HCT116 (cell line): ENCODE measurements around the gene KATNBL1. TPM values are rescaled to one million over a fixed set of nuclear protein-coding genes. Genes with fewer than 3 reads are reported as not detected.

Experiments
- ATAC-seq: fragments of 200-7000 bp; cut with Tn5 transposase; 2 replicates; pipeline ENCODE4 v1.9.1; 2020; ENCODE audit warnings: mild to moderate bottlenecking, moderate library complexity
- BruUV-seq: library from RNA; stranded (reverse); fragments of 400-500 nt; replicated peaks from 2 replicates; lab custom pipeline; 2021; lab: Mats Ljungman, UMichigan
- CTCF ChIA-PET: fragments of 300-600 bp; sonication (Branson Sonifier 250); formaldehyde crosslinking; loops from one replicate; lab custom pipeline; 2021; ENCODE audit warnings: antibody characterized with exemption; lab: Charles Lee
- POLR2A ChIA-PET: fragments of 300-600, 350-600 bp; sonication (Branson Sonifier 250); formaldehyde crosslinking; loops from one replicate; lab custom pipeline; 2021; ENCODE audit warnings: antibody characterized with exemption; lab: Charles Lee
- RAD21 ChIA-PET, 2 experiments: fragments of 300-600 bp; sonication (Branson Sonifier 250); formaldehyde crosslinking; loops; one replicate each; lab custom pipeline; 2023; ENCODE audit warnings: low total read pairs in 2 of 2; ENCODE audit not compliant: uncharacterized antibody in 2 of 2, unreplicated experiment in 2 of 2, low non-redundant PET in 1 of 2; lab: Charles Lee
- DNase-seq: peaks from one replicate; pipeline ENCODE4 v3.0.0-alpha.2; 2010; ENCODE audit warnings: low read depth, low spot score
- H2AFZ ChIP-seq: fragments of 200-600 bp; shearing (Covaris generic), sonication (generic); 2 replicates; pipeline ENCODE4 v1.6.1; 2017; ENCODE audit warnings: low read depth, mixed run types, mixed read lengths, antibody characterized with exemption, low read length; ENCODE audit not compliant: poor library complexity, severe bottlenecking
- H3K27ac ChIP-seq: 2 replicates; pipeline ENCODE4 v1.5.1; 2012; ENCODE audit warnings: low read depth, low read length
- H3K27me3 ChIP-seq: fragments of 200-600 bp; sonication (generic); 2 replicates; pipeline ENCODE4 v1.6.1; 2016; ENCODE audit warnings: mixed run types, low read length, mixed read lengths; ENCODE audit not compliant: insufficient read depth
- H3K36me3 ChIP-seq, 2 experiments: fragments of 200-500 bp in 1 of 2; fragments of 200-600 bp in 1 of 2; sonication (Bioruptor generic) in 1 of 2; sonication (generic) in 1 of 2; 2 replicates each; pipeline versions ENCODE4 v1.5.1 to v1.6.1; 2014 to 2016; ENCODE audit warnings: low read length in 2 of 2, inconsistent platforms in 1 of 2, mixed read lengths in 1 of 2, mixed run types in 1 of 2; ENCODE audit not compliant: insufficient read depth in 2 of 2, control insufficient read depth in 1 of 2
- H3K4me1 ChIP-seq, 2 experiments: fragments of 200-600 bp in 1 of 2; sonication (generic) in 1 of 2; 2 replicates each; pipeline versions ENCODE4 v1.5.1 to v1.6.1; 2012 to 2017; ENCODE audit warnings: low read length in 2 of 2, inconsistent platforms in 1 of 2, mild to moderate bottlenecking in 1 of 2, mixed read lengths in 1 of 2, mixed run types in 1 of 2, moderate library complexity in 1 of 2; ENCODE audit not compliant: insufficient read depth in 2 of 2, control insufficient read depth in 1 of 2
- H3K4me2 ChIP-seq: fragments of 200-600 bp; sonication (generic); 2 replicates; pipeline ENCODE4 v1.6.1; 2017; ENCODE audit warnings: mixed run types, low read length, mixed read lengths
- H3K4me3 ChIP-seq, 2 experiments: fragments of 200-600 bp in 1 of 2; sonication (generic) in 1 of 2; replicated peaks in 1 of 2; 2 replicates each; pipeline ENCODE4 v1.5.1; 2011 to 2016; ENCODE audit warnings: low read length in 2 of 2, control low read depth in 1 of 2, low read depth in 1 of 2, mild to moderate bottlenecking in 1 of 2, mixed read lengths in 1 of 2, mixed run types in 1 of 2
- H3K79me2 ChIP-seq: fragments of 200-600 bp; sonication (generic); 2 replicates; pipeline ENCODE4 v1.6.1; 2017; ENCODE audit warnings: mild to moderate bottlenecking, mixed run types, low read length, moderate library complexity, mixed read lengths; ENCODE audit not compliant: insufficient read depth
- H3K9ac ChIP-seq: fragments of 200-600 bp; sonication (generic); 2 replicates; pipeline ENCODE4 v1.6.1; 2016; ENCODE audit warnings: low read length, mixed read lengths
- H3K9me2 ChIP-seq: fragments of 200-600 bp; sonication (generic), shearing (Covaris generic); 2 replicates; pipeline ENCODE4 v1.6.1; 2017; ENCODE audit warnings: mixed run types, mild to moderate bottlenecking, moderate library complexity; ENCODE audit not compliant: insufficient read depth
- H3K9me3 ChIP-seq, 2 experiments: fragments of 200-500 bp in 1 of 2; fragments of 200-600 bp in 1 of 2; sonication (Bioruptor generic) in 1 of 2; sonication (generic) in 1 of 2; 2 replicates each; pipeline ENCODE4 v1.6.1; 2014 to 2017; ENCODE audit warnings: low read length in 2 of 2, mixed read lengths in 2 of 2, inconsistent platforms in 1 of 2, low read depth in 1 of 2, mild to moderate bottlenecking in 1 of 2, mixed run types in 1 of 2, moderate library complexity in 1 of 2; ENCODE audit not compliant: control insufficient read depth in 1 of 2, insufficient read depth in 1 of 2
- H4K20me1 ChIP-seq: fragments of 200-600 bp; sonication (generic), shearing (Covaris generic); 2 replicates; pipeline ENCODE4 v1.6.1; 2017; ENCODE audit warnings: mixed run types, mild to moderate bottlenecking, moderate library complexity; ENCODE audit not compliant: insufficient read depth
- CEBPB ChIP-seq: IDR thresholded peaks from 2 replicates; pipeline ENCODE4 v1.6.1; 2012; ENCODE audit warnings: low read depth
- CTCF ChIP-seq, 3 experiments: fragments of 200-600 bp in 1 of 3; sonication (generic) in 1 of 3; IDR thresholded peaks in 2 of 3; conservative IDR thresholded peaks in 1 of 3; 2 replicates each; pipeline ENCODE4 v1.5.1; 2012 to 2017; ENCODE audit warnings: low read depth in 2 of 3, low read length in 2 of 3, antibody characterized with exemption in 1 of 3, borderline replicate concordance in 1 of 3, control low read depth in 1 of 3, mild to moderate bottlenecking in 1 of 3, mixed read lengths in 1 of 3, mixed run types in 1 of 3, moderate library complexity in 1 of 3; ENCODE audit not compliant: insufficient read depth in 1 of 3
- ELF1 ChIP-seq: IDR thresholded peaks from 2 replicates; pipeline ENCODE4 v1.6.1; 2012; ENCODE audit warnings: low read depth, borderline replicate concordance
- FOSL1 ChIP-seq: IDR thresholded peaks from 2 replicates; pipeline ENCODE4 v1.6.1; 2012; ENCODE audit warnings: low read depth
- JUND ChIP-seq: IDR thresholded peaks from 2 replicates; pipeline ENCODE4 v1.6.1; 2012
- POLR2A ChIP-seq: IDR thresholded peaks from 2 replicates; pipeline ENCODE4 v1.7.0; 2011; ENCODE audit warnings: borderline replicate concordance; ENCODE audit not compliant: insufficient read depth, insufficient read length; ENCODE audit errors: extremely low read depth
- RAD21 ChIP-seq: IDR thresholded peaks from 2 replicates; pipeline ENCODE4 v1.6.1; 2012; ENCODE audit warnings: low read depth, mild to moderate bottlenecking
- REST ChIP-seq: IDR thresholded peaks from 2 replicates; pipeline ENCODE4 v1.6.1; 2012; ENCODE audit warnings: low read depth
- TCF7L2 ChIP-seq: IDR thresholded peaks from 2 replicates; pipeline ENCODE4 v1.7.0; 2011; ENCODE audit warnings: borderline replicate concordance, inconsistent platforms; ENCODE audit not compliant: insufficient read depth, insufficient read length; ENCODE audit errors: extremely low read depth
- YY1 ChIP-seq: IDR thresholded peaks from 2 replicates; pipeline ENCODE4 v1.6.1; 2011; ENCODE audit warnings: low read length, low read depth, moderate library complexity, mild to moderate bottlenecking; ENCODE audit not compliant: insufficient replicate concordance; ENCODE audit errors: extremely low read depth
- ZFX ChIP-seq: fragments of 450-650 bp; IDR thresholded peaks from 2 replicates; pipeline ENCODE4 v1.6.1; 2017
- intact Hi-C: fragments of 100-400 bp; cut with micrococcal nuclease; formaldehyde crosslinking; loops from 2 replicates; pipeline ENCODE4 v1.10.0; 2022
- total RNA-seq: library from RNA; stranded (reverse); gene quantifications from one replicate; pipeline ENCODE4 v1.2.1, GENCODE V29; 2021; ENCODE audit not compliant: unreplicated experiment

The KATNBL1 gene
- total RNA-seq, 1 experiment from 2014 or later, result 40.5 TPM

DNA sequence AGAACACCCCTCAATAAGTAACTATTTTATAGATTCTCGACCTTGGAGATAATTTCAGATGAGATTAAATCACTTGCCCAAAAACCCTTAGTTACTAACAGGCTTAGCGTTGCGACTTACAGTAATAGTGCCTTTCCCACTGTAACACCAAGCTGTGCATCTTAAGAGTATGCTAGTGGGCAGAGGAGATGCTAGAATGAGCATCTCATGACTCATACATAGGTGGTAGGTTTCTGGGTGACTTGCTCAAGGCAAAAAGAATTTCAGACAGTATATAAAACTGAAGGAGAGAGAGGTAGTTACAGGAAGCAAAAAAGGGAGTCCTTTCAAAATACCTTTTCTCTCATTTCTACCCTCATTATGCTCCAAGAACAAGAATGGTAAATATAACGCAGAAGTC is 3.9 kb downstream of the KATNBL1 start:
- Histone ChIP-seq H3K36me3 (no peaks in the 10 kb centered on the region; a peak in 1 of 4 replicates), H3K9me3 (no peaks in the 10 kb centered on the region), H3K4me1 (peaks cover 3 to 22% of the 10 kb centered on the region in 2 experiments; a peak in 2 of 4 replicates), H3K79me2 (peaks cover 82% of the 10 kb centered on the region), H3K9ac (no peak overlapping the region), H3K4me2 (peak overlapping the region; percentile 7; the same call in 1 of the 2 replicates), H3K27ac (no peak overlapping the region), H3K27me3 (no peaks in the 10 kb centered on the region), H3K4me3 (no peak overlapping the region), H2AFZ (no peak overlapping the region), H4K20me1 (no peaks in the 10 kb centered on the region), H3K9me2 (no peaks in the 10 kb centered on the region)
- no peak for TF ChIP-seq ZFX
- no peak for TF ChIP-seq REST
- TF ChIP-seq JUND, result no peak
- no TSS peak for BruUV-seq
- ChIA-PET CTCF (no interaction called here), POLR2A (no interaction called here), RAD21 (no interaction called here)
- ATAC-seq (no peak), DNase-seq (no peak)
- intact Hi-C loops, result no loop called here

DNA sequence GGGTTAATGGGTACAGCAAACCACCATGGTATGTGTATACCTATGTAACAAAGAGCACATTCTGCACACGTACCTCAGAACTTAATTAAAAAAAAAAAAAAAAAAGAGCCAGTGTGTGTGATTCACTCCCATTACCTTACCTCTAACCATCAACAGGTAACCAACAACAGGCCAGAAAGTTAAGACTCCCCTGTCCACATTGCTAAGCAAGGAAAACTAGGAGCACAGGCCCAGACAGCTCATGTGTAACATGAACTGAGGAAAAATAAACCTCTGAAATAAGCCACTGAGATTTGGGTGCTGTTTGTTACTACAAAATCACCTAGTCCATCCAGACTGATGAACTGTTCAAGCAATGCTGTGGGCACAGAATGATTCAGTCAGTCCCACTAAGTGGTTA is 6.0 kb downstream of the KATNBL1 start:
- Histone ChIP-seq H3K9me3 (no peaks in the 10 kb centered on the region), H3K4me3 (no peak overlapping the region), H3K27me3 (no peaks in the 10 kb centered on the region), H3K9me2 (no peaks in the 10 kb centered on the region), H3K79me2 (peaks cover 96% of the 10 kb centered on the region), H2AFZ (no peak overlapping the region), H3K4me1 (peaks cover 3 to 16% of the 10 kb centered on the region in 2 experiments; a peak in 2 of 4 replicates), H3K27ac (no peak overlapping the region), H3K4me2 (no peak overlapping the region), H4K20me1 (no peaks in the 10 kb centered on the region), H3K36me3 (0 out of 4 replicates have a peak, but pooled peaks cover 0 to 2% of the 10 kb centered on the region in 2 experiments), H3K9ac (no peak overlapping the region)
- ATAC-seq (no peak), DNase-seq (no peak)
- no TSS peak for BruUV-seq
- intact Hi-C loops, result no loop called here
- ChIA-PET CTCF (no interaction called here), RAD21 (no interaction called here), POLR2A (no interaction called here)
- TF ChIP-seq RAD21 (no peak), ELF1 (no peak), FOSL1 (no peak), REST (no peak), CTCF (IDR thresholded peaks at IDR 0.05 in 2 of 3, conservative IDR thresholded peaks at IDR 0.05 in 1 of 3; ENCODE audit: borderline replicate concordance in 1 of 3, insufficient read depth in 1 of 3, low read depth in 2 of 3, low read length in 2 of 3) (no peak), TCF7L2 (no peak), JUND (no peak), CEBPB (no peak), YY1 (no peak), POLR2A (no peak)
